Subcutaneous adipose tissue (tissue), 4 donors: ENCODE data around the gene ARAP3. TPM values are rescaled to one million over a fixed set of nuclear protein-coding genes. Genes with fewer than 3 reads are reported as not detected.

Experiments
- CTCF ChIP-seq: fragments of 450-650 bp; IDR thresholded peaks from one replicate; pipeline ENCODE4 v1.5.1; 2016; ENCODE audit warnings: low read depth, mild to moderate bottlenecking, control low read depth, antibody characterized with exemption, moderate library complexity
- total RNA-seq, 4 donors: library from RNA; depleted of rRNA; stranded (reverse); fragments of >200 nt; gene quantifications; one replicate each; pipeline ENCODE4 v1.1.0, GENCODE V29; 2016

ARAP3 gene
- 10 to 100 TPM in 1 of 4 donors, 1 to 10 TPM in 3; 3.7 to 17.3 (median 5.1) TPM for total RNA-seq

GRCh38 chr5:141681695-141682641, at the start of gene ARAP3:
ARAP3 (minus strand) TSS chr5:141682230; CDS start chr5:141680486, 1,744 bp downstream.
- TF ChIP-seq CTCF, result no peak

GRCh38 chr5:141729387-141730006, 47.5 kb upstream of the ARAP3 start:
- no peak for TF ChIP-seq CTCF

DNA sequence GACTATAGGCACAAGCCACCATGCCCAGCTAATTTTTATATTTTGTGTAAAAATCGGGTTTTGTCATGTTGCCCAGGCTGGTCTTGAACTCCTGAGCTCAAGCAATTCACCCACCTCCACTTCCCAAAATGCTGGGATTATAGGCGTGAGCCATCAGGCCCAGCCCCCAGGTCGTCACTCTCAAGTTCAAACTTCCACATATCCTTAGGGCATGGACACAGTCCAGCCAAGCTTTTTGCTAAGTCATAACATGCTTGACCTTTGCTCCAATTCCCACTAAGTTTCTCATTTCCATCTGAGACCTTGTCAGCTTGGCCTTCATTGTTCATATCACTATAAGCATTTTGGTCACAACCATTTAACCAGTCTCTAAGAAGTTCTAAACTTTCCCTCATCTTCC, 43.9 kb upstream of the ARAP3 start:
- no peak for TF ChIP-seq CTCF

DNA sequence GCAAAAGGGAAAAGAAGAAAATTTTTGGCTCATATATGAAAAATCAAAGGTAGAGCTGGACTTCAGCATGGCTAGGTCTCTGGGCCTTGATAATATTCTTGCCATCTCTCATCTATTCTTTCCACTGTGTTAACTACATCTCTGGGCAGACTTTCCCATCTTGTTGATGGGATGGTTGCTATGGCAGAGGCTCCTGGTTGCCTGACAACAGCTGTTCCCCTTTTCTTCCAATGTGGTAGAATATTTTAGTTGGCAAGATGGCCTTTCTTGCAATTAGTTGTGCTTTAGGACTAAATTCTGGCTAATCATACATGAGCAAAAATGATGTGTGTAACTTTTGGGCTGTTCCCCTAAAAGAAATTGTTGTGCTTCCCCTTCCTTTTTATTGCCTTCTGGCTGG, 40.2 kb upstream of the ARAP3 start:
- TF ChIP-seq CTCF, result no peak

- no peak for TF ChIP-seq CTCF
Measured at GRCh38 chr5:141717043-141717442, 35.0 kb upstream of the ARAP3 start.

DNA sequence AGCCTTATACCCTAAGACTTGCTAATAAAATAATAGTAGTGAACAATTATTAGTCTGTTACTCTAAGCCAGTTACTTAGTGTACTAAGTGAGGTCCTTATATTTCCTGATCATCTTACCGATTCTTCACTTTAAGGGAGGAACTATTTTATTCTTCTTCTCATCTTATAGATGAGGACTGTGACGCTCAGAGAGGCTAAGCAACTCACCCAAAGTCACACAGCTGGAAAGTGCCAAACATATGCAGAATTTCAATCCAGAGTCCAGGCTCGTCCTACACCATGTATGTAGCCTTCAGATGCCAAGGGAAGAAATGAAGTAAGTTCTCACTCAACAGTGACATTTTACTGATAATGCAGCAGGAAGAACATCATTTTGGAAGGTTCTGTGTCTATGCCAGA, 34.4 kb upstream of the ARAP3 start:
- no peak for TF ChIP-seq CTCF

DNA sequence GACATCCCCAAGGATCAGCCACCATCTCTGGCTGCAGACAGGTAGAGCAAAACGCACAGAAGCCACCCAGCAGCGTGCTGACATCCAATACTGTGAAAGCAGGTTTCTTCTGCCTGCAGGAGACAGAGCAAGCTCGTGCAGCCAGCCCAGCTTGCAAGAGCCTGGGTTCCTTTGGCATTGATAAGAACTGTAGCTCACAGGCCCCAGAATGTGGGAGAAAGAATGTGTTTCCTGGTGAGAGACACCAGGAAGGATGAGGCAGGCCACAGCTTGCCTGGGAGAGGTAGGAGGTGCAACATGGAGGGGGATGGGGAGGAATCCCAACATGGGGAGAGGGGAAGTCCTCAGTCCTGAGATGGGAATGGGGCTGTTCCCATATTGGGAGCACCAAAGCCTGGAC, 34.0 kb upstream of the ARAP3 start:
- no peak for TF ChIP-seq CTCF
